MM.1S (cell line): Measurements from ENCODE around the gene OR5AU1.
A peak's percentile ranks its signal among the peaks of the same experiment; 100 is the strongest.

Source experiments
- DNase-seq: peaks from one replicate; pipeline ENCODE4 v3.0.0-alpha.2; 2015
- H2AFZ ChIP-seq: fragments of 300-600 bp; sonication (generic); 2 replicates; pipeline ENCODE4 v1.6.0; 2016; ENCODE audit warnings: antibody characterized with exemption, low read length
- H3F3A ChIP-seq: fragments of 300-600 bp; sonication (generic); 2 replicates; pipeline ENCODE4 v1.6.1; 2016; ENCODE audit warnings: mild to moderate bottlenecking, antibody characterized with exemption, low read length, moderate library complexity, mixed read lengths; ENCODE audit not compliant: insufficient read depth
- H3K27ac ChIP-seq: fragments of 300-600 bp; sonication (generic); 2 replicates; pipeline ENCODE4 v1.5.1; 2016; ENCODE audit warnings: mild to moderate bottlenecking, low read length
- H3K27me3 ChIP-seq: fragments of 300-600 bp; sonication (generic); replicated peaks from 2 replicates; pipeline ENCODE4 v1.6.0; 2016; ENCODE audit warnings: low read length; ENCODE audit not compliant: insufficient read depth
- H3K36me3 ChIP-seq: fragments of 300-600 bp; sonication (generic); replicated peaks from 2 replicates; pipeline ENCODE4 v1.6.1; 2016; ENCODE audit warnings: mild to moderate bottlenecking, low read length, mixed read lengths; ENCODE audit not compliant: insufficient read depth
- H3K4me1 ChIP-seq: fragments of 300-600 bp; sonication (generic); 2 replicates; pipeline ENCODE4 v1.6.1; 2016; ENCODE audit warnings: low read length, mixed read lengths
- H3K4me2 ChIP-seq: fragments of 300-600 bp; sonication (generic); 2 replicates; pipeline ENCODE4 v1.6.0; 2016; ENCODE audit warnings: low read depth, low read length
- H3K4me3 ChIP-seq: fragments of 300-600 bp; sonication (generic); 2 replicates; pipeline ENCODE4 v1.5.1; 2016; ENCODE audit warnings: low read length, mixed read lengths
- H3K79me2 ChIP-seq: fragments of 300-600 bp; sonication (generic); 2 replicates; pipeline ENCODE4 v1.6.1; 2016; ENCODE audit warnings: mixed run types, low read length, mixed read lengths
- H3K9ac ChIP-seq: fragments of 300-600 bp; sonication (generic); 2 replicates; pipeline ENCODE4 v1.6.1; 2016; ENCODE audit warnings: low read length, mixed read lengths
- H3K9me2 ChIP-seq: fragments of 300-600 bp; sonication (generic); replicated peaks from 2 replicates; pipeline ENCODE4 v1.6.1; 2016; ENCODE audit warnings: mild to moderate bottlenecking, low read length, mixed read lengths; ENCODE audit not compliant: insufficient read depth
- H3K9me3 ChIP-seq: fragments of 300-600 bp; sonication (generic); replicated peaks from 2 replicates; pipeline ENCODE4 v1.6.1; 2016; ENCODE audit warnings: mild to moderate bottlenecking, low read length, mixed read lengths; ENCODE audit not compliant: insufficient read depth
- H4K20me1 ChIP-seq: fragments of 300-600 bp; sonication (generic); 2 replicates; pipeline ENCODE4 v1.6.1; 2016; ENCODE audit warnings: mild to moderate bottlenecking, low read length, moderate library complexity, mixed read lengths; ENCODE audit not compliant: insufficient read depth
- CTCF ChIP-seq: fragments of 300-600 bp; sonication (generic); IDR thresholded peaks from 2 replicates; pipeline ENCODE4 v1.5.1; 2016; ENCODE audit warnings: antibody characterized with exemption, low read length, mixed read lengths
- EZH2 ChIP-seq: fragments of 300-600 bp; sonication (generic); optimal IDR thresholded peaks from 2 replicates; pipeline ENCODE3; 2017; ENCODE audit warnings: low read depth, mild to moderate bottlenecking, antibody characterized with exemption, low read length, mixed read lengths
- EZH2phosphoT487 ChIP-seq: fragments of 300-600 bp; sonication (generic); IDR thresholded peaks from 2 replicates; pipeline ENCODE4 v1.6.1; 2018; ENCODE audit warnings: antibody characterized with exemption, low read length

The OR5AU1 gene

GRCh38 chr14:21109377-21110138, 46.3 kb downstream of the OR5AU1 start:
- H3K9ac ChIP-seq, result peak overlapping the region; percentile 35
- no peaks in the 10 kb centered on the region for H3K9me2 ChIP-seq
- peak overlapping the region; percentile 90 for H3K27ac ChIP-seq
- H3K79me2 ChIP-seq, result no peaks in the 10 kb centered on the region
- peak overlapping the region; percentile 73 for H3K4me2 ChIP-seq
- H3K4me1 ChIP-seq, result peaks cover 37% of the 10 kb centered on the region
- no peaks in the 10 kb centered on the region for H3K9me3 ChIP-seq
- peak overlapping the region; percentile 11; the same call in 1 of the 2 replicates for H2AFZ ChIP-seq
- H3F3A ChIP-seq, result peaks cover 18% of the 10 kb centered on the region
- H3K4me3 ChIP-seq, result peak overlapping the region; percentile 7; the same call in 1 of the 2 replicates
- DNase-seq, result no peak
- H3K27me3 ChIP-seq, result no peaks in the 10 kb centered on the region
- H4K20me1 ChIP-seq, result no peaks in the 10 kb centered on the region
- TF ChIP-seq CTCF, result no peak
- no peak for TF ChIP-seq EZH2
- no peak for TF ChIP-seq EZH2phosphoT487
- H3K36me3 ChIP-seq, result no peaks in the 10 kb centered on the region

- H3K27ac ChIP-seq, result peak overlapping the region; percentile 90
- H3K27me3 ChIP-seq, result no peaks in the 10 kb centered on the region
- peaks cover 18% of the 10 kb centered on the region for H3F3A ChIP-seq
- no peaks in the 10 kb centered on the region for H4K20me1 ChIP-seq
- H3K4me1 ChIP-seq, result peaks cover 37% of the 10 kb centered on the region
- H3K4me2 ChIP-seq, result peak overlapping the region; percentile 73
- DNase-seq, result peak; percentile 49
- no peak overlapping the region; the same call in 1 of the 2 replicates for H2AFZ ChIP-seq
- TF ChIP-seq EZH2phosphoT487 (no peak), CTCF (no peak), EZH2 (no peak)
- H3K9me3 ChIP-seq, result no peaks in the 10 kb centered on the region
- no peaks in the 10 kb centered on the region for H3K9me2 ChIP-seq
- H3K36me3 ChIP-seq, result no peaks in the 10 kb centered on the region
- peak overlapping the region; percentile 7; the same call in 1 of the 2 replicates for H3K4me3 ChIP-seq
- no peaks in the 10 kb centered on the region for H3K79me2 ChIP-seq
- peak overlapping the region; percentile 35; the same call in 1 of the 2 replicates for H3K9ac ChIP-seq
Measured at GRCh38 chr14:21108791-21109190, 47.1 kb downstream of the OR5AU1 start.

GRCh38 chr14:21107283-21107800, 48.5 kb downstream of the OR5AU1 start:
- Histone ChIP-seq H3K36me3 (no peaks in the 10 kb centered on the region), H2AFZ (no peak overlapping the region; the same call in 1 of the 2 replicates), H3K4me2 (no peak overlapping the region), H4K20me1 (no peaks in the 10 kb centered on the region), H3K4me3 (no peak overlapping the region), H3K9me3 (no peaks in the 10 kb centered on the region), H3K9ac (no peak overlapping the region), H3K4me1 (peaks cover 43% of the 10 kb centered on the region), H3K79me2 (no peaks in the 10 kb centered on the region), H3F3A (peaks cover 18% of the 10 kb centered on the region), H3K9me2 (no peaks in the 10 kb centered on the region), H3K27me3 (no peaks in the 10 kb centered on the region), H3K27ac (peak overlapping the region; percentile 56; the same call in 1 of the 2 replicates)
- no peak for DNase-seq
- no peak for TF ChIP-seq EZH2
